Psoas muscle (tissue), 8 donors: ENCODE data around the gene RAD51B. TPM values are rescaled to one million over a fixed set of nuclear protein-coding genes. Genes with fewer than 3 reads are reported as not detected.

Source experiments
- ATAC-seq, 4 donors: fragments of 200-7000 bp; cut with Tn5 transposase; one replicate each; pipeline ENCODE4 v1.9.1; 2020; ENCODE audit warnings: moderate library complexity in 3 of 4, mild to moderate bottlenecking in 2 of 4
- DNase-seq, 2 donors: peaks; one replicate each; pipeline ENCODE4 v3.0.0-alpha.2; 2020
- H3K27ac ChIP-seq: fragments of 200-600 bp; one replicate; pipeline ENCODE4 v1.8.0; 2022
- H3K27me3 ChIP-seq, 3 donors: fragments of 200-600 bp in 1 of 3; one replicate each; pipeline versions ENCODE4 v1.6.1 to v1.8.0; 2013 to 2022; ENCODE audit warnings: low read length in 2 of 3, mild to moderate bottlenecking in 2 of 3, moderate library complexity in 1 of 3; ENCODE audit not compliant: insufficient read depth in 3 of 3
- H3K36me3 ChIP-seq, 2 donors: fragments of 200-600 bp in 1 of 2; one replicate each; pipeline versions ENCODE4 v1.6.1 to v1.8.0; 2013 to 2022; ENCODE audit warnings: low read depth in 1 of 2, mild to moderate bottlenecking in 1 of 2, moderate library complexity in 1 of 2; ENCODE audit not compliant: insufficient read depth in 1 of 2
- H3K4me1 ChIP-seq: fragments of 200-600 bp; one replicate; pipeline ENCODE4 v1.8.0; 2022
- H3K4me3 ChIP-seq: fragments of 200-600 bp; one replicate; pipeline ENCODE4 v1.8.0; 2022; ENCODE audit warnings: mild to moderate bottlenecking
- H3K9me3 ChIP-seq: fragments of 200-600 bp; one replicate; pipeline ENCODE4 v1.8.0; 2022
- WGBS, 3 donors: extraction: QIAGEN DNeasy Blood & Tissue Kit; methylation state at CpG; one replicate each; pipeline versions ENCODE4 v1.1.6 to v1.1.7; 2013; 5-methylcytosine and 5-hydroxymethylcytosine counted together
- intact Hi-C, 2 donors: fragments of 100-400 bp; cut with DNase I; formaldehyde crosslinking; loops; one replicate each; pipeline versions ENCODE4 v1.11.0 to v1.14.2; 2022
- polyA plus RNA-seq, 3 donors: library from polyadenylated mRNA; stranded (reverse); fragments of 200-250 nt; gene quantifications; one replicate each; pipeline ENCODE4 v1.2.3, GENCODE V29; 2013
- total RNA-seq, 4 donors: library from RNA; stranded (reverse); fragmentation: NEBNext Ultra II Directional in 2 of 4; extraction: Animal tissue kit (Norgen Biotek cat#: 25700) in 2 of 4; gene quantifications; one replicate each; pipeline versions ENCODE4 v1.2.1 to v1.2.4, GENCODE V29; 2021 to 2023
- TF ChIP-seq, protein P1 (sequence below): fragments of 200-600 bp; IDR thresholded peaks from one replicate; pipeline ENCODE4 v1.8.0; 2022; ENCODE audit warnings: antibody characterized with exemption
- donor health status: healthy with polysubstance abuse.
- donor health status: DM: no; HTN: no; CAD: no; lungs with moderate emphysema.
- donor health status: Bipolar disorder and iron deficiency.
- donor health status: healthy.
- donor health status: DM: yes; HTN: yes; CAD: no.
- donor health status: DM: no; HTN: no; CAD: no.
- donor health status: DM: no; HTN: no; CAD: no.
- donor health status: DM: yes; HTN: yes; CAD: no.

The RAD51B gene
- total and polyA plus RNA-seq, 7 donors, result 0.60 to 7.2 (median 2.2) TPM

DNA sequence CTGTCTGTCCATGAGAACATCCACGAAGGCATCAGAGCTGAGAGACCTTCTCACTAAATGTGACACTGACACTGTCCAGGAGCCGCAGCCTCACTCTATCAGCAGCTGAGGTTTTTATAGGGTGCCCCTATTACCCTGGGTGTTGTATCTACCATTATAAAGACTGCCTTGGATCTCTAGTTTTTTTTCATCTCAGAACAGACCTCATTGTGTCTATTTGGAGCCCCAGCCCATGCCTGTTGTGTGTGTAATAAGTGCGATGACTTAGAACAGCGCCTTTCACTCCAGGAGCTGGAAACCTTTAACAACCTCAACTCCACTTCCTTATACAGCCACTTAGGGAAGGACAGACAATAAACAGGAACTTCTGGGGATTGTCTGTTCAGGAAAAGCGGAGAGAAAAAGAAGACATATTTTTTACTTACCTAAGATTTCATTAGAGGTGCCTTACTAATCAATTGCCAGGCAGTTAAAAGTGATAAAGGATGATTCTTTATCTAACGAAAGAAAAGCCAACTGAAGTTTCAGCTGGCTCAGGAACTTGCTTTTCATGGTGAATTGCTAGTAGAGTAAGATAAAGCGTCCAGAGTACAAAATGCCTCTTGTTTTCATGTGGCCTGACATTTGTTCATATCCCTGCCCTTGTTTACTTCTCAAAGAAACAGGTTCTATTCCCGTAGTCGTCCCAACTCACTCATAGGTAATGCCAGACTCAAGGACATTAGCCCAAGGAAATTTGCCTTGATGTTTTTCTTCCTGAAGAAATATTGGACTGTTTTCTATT, 420.6 kb downstream of the RAD51B start:
- H3K9me3 ChIP-seq, result no peaks in the 10 kb centered on the region
- H3K36me3 ChIP-seq, result no peaks in the 10 kb centered on the region
- ATAC-seq (no peak), DNase-seq (no peak)
- H3K27me3 ChIP-seq, result no peaks in the 10 kb centered on the region
- no peak overlapping the region for H3K4me3 ChIP-seq
- TF ChIP-seq, protein P1, sequence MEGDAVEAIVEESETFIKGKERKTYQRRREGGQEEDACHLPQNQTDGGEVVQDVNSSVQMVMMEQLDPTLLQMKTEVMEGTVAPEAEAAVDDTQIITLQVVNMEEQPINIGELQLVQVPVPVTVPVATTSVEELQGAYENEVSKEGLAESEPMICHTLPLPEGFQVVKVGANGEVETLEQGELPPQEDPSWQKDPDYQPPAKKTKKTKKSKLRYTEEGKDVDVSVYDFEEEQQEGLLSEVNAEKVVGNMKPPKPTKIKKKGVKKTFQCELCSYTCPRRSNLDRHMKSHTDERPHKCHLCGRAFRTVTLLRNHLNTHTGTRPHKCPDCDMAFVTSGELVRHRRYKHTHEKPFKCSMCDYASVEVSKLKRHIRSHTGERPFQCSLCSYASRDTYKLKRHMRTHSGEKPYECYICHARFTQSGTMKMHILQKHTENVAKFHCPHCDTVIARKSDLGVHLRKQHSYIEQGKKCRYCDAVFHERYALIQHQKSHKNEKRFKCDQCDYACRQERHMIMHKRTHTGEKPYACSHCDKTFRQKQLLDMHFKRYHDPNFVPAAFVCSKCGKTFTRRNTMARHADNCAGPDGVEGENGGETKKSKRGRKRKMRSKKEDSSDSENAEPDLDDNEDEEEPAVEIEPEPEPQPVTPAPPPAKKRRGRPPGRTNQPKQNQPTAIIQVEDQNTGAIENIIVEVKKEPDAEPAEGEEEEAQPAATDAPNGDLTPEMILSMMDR, result no peak
- H3K27ac ChIP-seq, result peak overlapping the region; percentile 89
- intact Hi-C loops, result loop anchor here (5.0 to 10.0 kb wide), 3 partner anchors 43 to 305 kb away; no protein-coding TSS in a partner anchor
- 59 to 72% (median 63%) methylated on average over 9 of the region's 9 CpGs for WGBS, 3 donors
- peaks cover 68% of the 10 kb centered on the region for H3K4me1 ChIP-seq

DNA sequence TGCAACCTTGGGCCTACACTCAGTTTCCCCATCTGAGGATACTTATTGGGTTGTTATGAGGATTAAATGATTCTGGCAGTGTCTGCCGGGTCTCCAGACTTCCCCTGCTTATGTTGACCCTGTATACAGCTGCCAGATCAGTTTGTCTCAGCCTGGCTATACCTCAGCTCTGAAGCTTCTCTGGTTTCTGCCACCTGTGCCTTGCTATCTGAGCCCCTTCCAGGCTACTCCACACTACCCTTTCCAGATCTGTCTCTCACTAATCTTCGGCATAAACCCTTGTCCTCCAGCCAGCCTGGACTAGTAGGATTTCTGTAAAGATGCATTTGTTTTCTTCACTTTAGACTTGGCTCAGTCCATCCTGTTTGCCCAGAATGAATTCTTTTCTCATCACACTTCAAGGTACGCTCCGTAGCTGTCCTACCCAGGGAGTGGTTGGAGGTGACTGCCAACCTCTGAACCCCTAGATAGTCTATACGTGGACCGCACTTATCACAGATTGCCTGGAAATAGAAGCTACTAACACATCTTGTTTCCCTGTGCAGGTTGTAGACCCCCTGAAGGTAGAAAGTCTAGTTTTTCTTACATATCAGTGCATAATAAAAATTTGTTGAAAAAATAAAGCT, 422.4 kb downstream of the RAD51B start:
- WGBS, 3 donors, result 24 to 41% (median 30%) methylated on average over 6 of the region's 6 CpGs
- no peaks in the 10 kb centered on the region for H3K36me3 ChIP-seq
- intact Hi-C loops, result loop anchor here (10.0 kb wide), 2 partner anchors 157 to 303 kb away; no protein-coding TSS in a partner anchor
- H3K4me3 ChIP-seq, result peak overlapping the region; percentile 35
- TF ChIP-seq, protein P1, result no peak
- peak overlapping the region; percentile 89 for H3K27ac ChIP-seq
- ATAC-seq (peak in 2 of 4 donors; percentile 30 to 66), DNase-seq (no peak)
- H3K4me1 ChIP-seq, result peaks cover 77% of the 10 kb centered on the region
- no peaks in the 10 kb centered on the region for H3K9me3 ChIP-seq
- H3K27me3 ChIP-seq, result no peaks in the 10 kb centered on the region

DNA sequence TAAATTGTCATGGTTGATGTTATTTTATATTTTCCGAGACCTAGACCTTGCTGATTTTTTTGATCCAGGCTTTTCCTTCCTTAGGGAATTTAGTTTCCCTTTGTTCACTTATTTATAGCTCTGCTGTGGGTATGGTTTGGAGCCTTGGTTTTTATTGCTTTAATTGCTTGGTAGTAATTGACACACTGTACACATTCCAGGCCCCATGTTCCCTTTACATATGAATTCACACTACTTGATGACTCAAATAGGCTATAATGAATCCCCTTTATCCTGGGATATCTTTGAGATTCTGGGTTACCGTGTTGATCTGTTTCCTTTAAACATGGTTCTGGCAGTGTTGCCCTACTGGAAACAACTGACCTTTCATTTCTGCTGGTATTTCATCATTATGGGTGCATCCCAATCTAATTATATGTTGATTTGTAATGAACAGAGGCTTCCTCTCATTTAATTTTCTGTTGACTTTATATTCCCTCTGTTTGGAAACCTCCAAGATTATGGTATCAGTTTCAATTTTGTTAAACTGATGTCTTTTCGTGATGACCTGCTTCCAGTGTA, 424.0 kb downstream of the RAD51B start:
- H3K4me1 ChIP-seq, result peaks cover 86% of the 10 kb centered on the region
- no peak for ATAC-seq
- peak overlapping the region; percentile 89 for H3K27ac ChIP-seq
- DNase-seq, result no peak
- no peaks in the 10 kb centered on the region for H3K36me3 ChIP-seq
- no peak overlapping the region for H3K4me3 ChIP-seq
- 41 to 45% (median 44%) methylated on average over 3 of the region's 3 CpGs for WGBS, 3 donors
- no peaks in the 10 kb centered on the region for H3K27me3 ChIP-seq
- intact Hi-C loops, result loop anchor here (2.0 to 10.0 kb wide), 3 partner anchors 159 to 573 kb away; no protein-coding TSS in a partner anchor
- TF ChIP-seq, protein P1, result no peak
- no peaks in the 10 kb centered on the region for H3K9me3 ChIP-seq

DNA sequence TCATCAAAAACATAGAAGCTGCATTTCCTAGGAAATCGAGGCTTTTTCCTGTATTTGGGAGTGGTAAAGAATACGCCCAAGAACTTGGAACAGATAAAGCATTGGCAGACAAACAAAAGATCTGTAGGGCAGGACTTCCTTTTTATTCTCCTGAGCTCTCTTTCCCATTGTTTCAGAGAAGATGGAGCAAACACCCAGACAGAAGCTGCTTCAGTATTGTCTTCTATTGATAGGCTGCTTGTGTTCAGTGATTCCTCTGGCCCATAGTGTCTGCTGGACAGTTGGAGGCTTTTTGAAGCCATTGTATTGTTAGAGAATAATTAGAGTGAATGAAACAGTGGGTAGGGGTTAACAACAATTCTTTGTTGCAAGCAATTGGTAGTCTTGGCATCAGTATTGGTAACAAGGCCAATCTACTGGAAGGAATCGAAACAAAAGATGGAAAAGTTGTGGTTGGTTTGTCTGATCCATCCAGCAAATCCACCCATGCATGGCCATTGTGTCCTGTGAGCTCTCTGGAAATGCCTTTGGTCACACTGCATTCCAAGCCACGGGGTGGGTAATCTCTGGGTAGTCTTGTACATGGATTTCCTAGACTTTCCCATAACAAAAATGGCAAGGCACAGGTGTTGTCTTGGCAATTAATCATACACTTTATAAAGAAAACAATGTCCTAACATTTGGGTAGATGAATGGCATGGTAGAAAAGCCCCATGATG, 424.8 kb downstream of the RAD51B start:
- no peak for DNase-seq
- intact Hi-C loops, result loop anchor here (2.0 to 10.0 kb wide), 3 partner anchors 160 to 572 kb away; no protein-coding TSS in a partner anchor
- peaks cover 94% of the 10 kb centered on the region for H3K4me1 ChIP-seq

More for the DNA sequence above, 424.8 kb downstream of the RAD51B start:
- Histone ChIP-seq H3K9me3 (no peaks in the 10 kb centered on the region), H3K27ac (peak overlapping the region; percentile 89), H3K36me3 (no peaks in the 10 kb centered on the region), H3K4me3 (no peak overlapping the region), H3K27me3 (no peaks in the 10 kb centered on the region)
- TF ChIP-seq, protein P1, result no peak
- WGBS, 3 donors, result 38 to 42% (median 41%) methylated on average over 4 of the region's 4 CpGs
- ATAC-seq, result no peak
